Subcutaneous abdominal adipose tissue (tissue), 5 donors: Measurements from ENCODE around the gene RASIP1.
"Not testable (repeated sequence)": the region's sequence is repeated elsewhere in the genome, so short reads cannot be mapped to it uniquely, and the experiment has no call there.

Experiments
- H3K27ac ChIP-seq: one replicate; pipeline ENCODE4 v1.7.0; 2013; ENCODE audit warnings: low read depth, mild to moderate bottlenecking, inconsistent platforms, low read length, moderate library complexity
- H3K27me3 ChIP-seq, 5 donors: one replicate each; pipeline ENCODE4 v1.7.0; 2013; ENCODE audit warnings: low read length in 5 of 5, inconsistent platforms in 1 of 5; ENCODE audit not compliant: control insufficient read depth in 5 of 5, insufficient read depth in 4 of 5
- H3K36me3 ChIP-seq, 5 donors: one replicate each; pipeline ENCODE4 v1.7.0; 2013; ENCODE audit warnings: low read length in 5 of 5; ENCODE audit not compliant: control insufficient read depth in 5 of 5, insufficient read depth in 5 of 5
- H3K4me1 ChIP-seq, 5 donors: one replicate each; pipeline ENCODE4 v1.7.0; 2013; ENCODE audit warnings: low read length in 5 of 5, mild to moderate bottlenecking in 3 of 5, moderate library complexity in 1 of 5; ENCODE audit not compliant: control insufficient read depth in 5 of 5, insufficient read depth in 5 of 5
- H3K4me3 ChIP-seq, 5 donors: one replicate each; pipeline ENCODE4 v1.7.0; 2013; ENCODE audit warnings: low read length in 5 of 5, low read depth in 1 of 5
- H3K9ac ChIP-seq, 5 donors: one replicate each; pipeline ENCODE4 v1.7.0; 2013; ENCODE audit warnings: low read length in 5 of 5, mild to moderate bottlenecking in 4 of 5, moderate library complexity in 3 of 5
- H3K9me3 ChIP-seq, 5 donors: one replicate each; pipeline ENCODE4 v1.7.0; 2013; ENCODE audit warnings: low read length in 5 of 5; ENCODE audit not compliant: control insufficient read depth in 5 of 5
- donor health status: healthy.
- donor health status: healthy.
- donor health status: healthy.
- donor health status: healthy.
- donor health status: healthy.

RASIP1 gene

GRCh38 chr19:48695743-48696352, 44.6 kb downstream of the RASIP1 start, which contains the start of gene FUT2:
TSS of gene FUT2 (plus strand) at chr19:48695971. CDS start at chr19:48702957, 6,986 bp downstream.
- no peak within 1 kb of the TSS for H3K27ac ChIP-seq

GRCh38 chr19:48693629-48694028, 46.8 kb downstream of the RASIP1 start:
- H3K9ac ChIP-seq, H3K9me3 ChIP-seq, H3K4me3 ChIP-seq: not testable (repeated sequence)

More at GRCh38 chr19:48695743-48696352, 44.6 kb downstream of the RASIP1 start, which contains the start of gene FUT2:
- Histone ChIP-seq H3K4me3 (peak within 1 kb of the TSS in 3 of 5 donors; percentile 44 to 51 (median 46)), H3K9me3 (no peaks in the 10 kb centered on the region), H3K4me1 (peaks cover 0 to 14% (median 10%) of the 10 kb centered on the region in 5 donors), H3K36me3 (no peaks in the 10 kb centered on the region), H3K27me3 (peaks cover 10 to 15% (median 13%) of the 10 kb centered on the region in 5 donors), H3K9ac (peak within 1 kb of the TSS in 1 of 5 donors; percentile 51)

GRCh38 chr19:48689449-48689848, 51.0 kb downstream of the RASIP1 start:
- Histone ChIP-seq H3K9ac (no peak overlapping the region), H3K4me1 (no peaks in the 10 kb centered on the region), H3K36me3 (no peaks in the 10 kb centered on the region), H3K9me3 (no peaks in the 10 kb centered on the region), H3K4me3 (no peak overlapping the region), H3K27me3 (no peaks in the 10 kb centered on the region), H3K27ac (no peak overlapping the region)

More at GRCh38 chr19:48693629-48694028, 46.8 kb downstream of the RASIP1 start:
- H3K27ac ChIP-seq, H3K36me3 ChIP-seq: not testable (repeated sequence)
- Histone ChIP-seq H3K4me1 (peaks cover 0 to 14% (median 10%) of the 10 kb centered on the region in 5 donors), H3K27me3 (peaks cover 10 to 15% (median 13%) of the 10 kb centered on the region in 5 donors)

GRCh38 chr19:48687776-48688175, 52.6 kb downstream of the RASIP1 start:
- no peaks in the 10 kb centered on the region for H3K27me3 ChIP-seq
- H3K9ac ChIP-seq: no peak overlapping the region
- no peaks in the 10 kb centered on the region for H3K36me3 ChIP-seq
- no peaks in the 10 kb centered on the region for H3K9me3 ChIP-seq
- no peak overlapping the region for H3K4me3 ChIP-seq
- H3K27ac ChIP-seq: no peak overlapping the region
- peaks cover 0 to 4% (median 0%) of the 10 kb centered on the region in 5 donors for H3K4me1 ChIP-seq

GRCh38 chr19:48686637-48687036, 53.8 kb downstream of the RASIP1 start:
- not testable (repeated sequence) for H3K27me3 ChIP-seq, H3K9me3 ChIP-seq, H3K4me3 ChIP-seq

GRCh38 chr19:48686088-48686487, 54.3 kb downstream of the RASIP1 start:
- Histone ChIP-seq H3K9ac (no peak overlapping the region), H3K27ac (no peak overlapping the region), H3K4me3 (no peak overlapping the region), H3K27me3 (no peaks in the 10 kb centered on the region), H3K4me1 (peaks cover 0 to 4% (median 0%) of the 10 kb centered on the region in 5 donors), H3K9me3 (no peaks in the 10 kb centered on the region), H3K36me3 (no peaks in the 10 kb centered on the region)

More at GRCh38 chr19:48686637-48687036, 53.8 kb downstream of the RASIP1 start:
- H3K36me3 ChIP-seq, H3K9ac ChIP-seq, H3K27ac ChIP-seq, H3K4me1 ChIP-seq: not testable (repeated sequence)

GRCh38 chr19:48685583-48685982, 54.8 kb downstream of the RASIP1 start:
- H3K27me3 ChIP-seq: no peaks in the 10 kb centered on the region
- no peak overlapping the region for H3K27ac ChIP-seq
- H3K9me3 ChIP-seq: no peaks in the 10 kb centered on the region
- peak overlapping the region in 1 of 5 donors; percentile 19 for H3K9ac ChIP-seq
- no peak overlapping the region for H3K4me3 ChIP-seq
- peaks cover 0 to 4% (median 0%) of the 10 kb centered on the region in 5 donors for H3K4me1 ChIP-seq
- no peaks in the 10 kb centered on the region for H3K36me3 ChIP-seq

GRCh38 chr19:48683349-48683748, 57.1 kb downstream of the RASIP1 start:
- Histone ChIP-seq H3K27ac (no peak overlapping the region), H3K9ac (no peak overlapping the region), H3K9me3 (no peaks in the 10 kb centered on the region)

GRCh38 chr19:48681127-48681470, 59.3 kb downstream of the RASIP1 start:
- H3K4me1 ChIP-seq: peaks cover 0 to 4% (median 0%) of the 10 kb centered on the region in 5 donors
- no peak overlapping the region for H3K9ac ChIP-seq
- no peak overlapping the region for H3K27ac ChIP-seq
- no peaks in the 10 kb centered on the region for H3K27me3 ChIP-seq
- no peaks in the 10 kb centered on the region for H3K36me3 ChIP-seq
- no peak overlapping the region for H3K4me3 ChIP-seq
- no peaks in the 10 kb centered on the region for H3K9me3 ChIP-seq

More at GRCh38 chr19:48683349-48683748, 57.1 kb downstream of the RASIP1 start:
- peak overlapping the region; percentile 8 to 53 (median 37) for H3K4me3 ChIP-seq
- H3K4me1 ChIP-seq: peaks cover 0 to 4% (median 0%) of the 10 kb centered on the region in 5 donors
- no peaks in the 10 kb centered on the region for H3K36me3 ChIP-seq
- H3K27me3 ChIP-seq: no peaks in the 10 kb centered on the region

- Histone ChIP-seq H3K36me3 (no peaks in the 10 kb centered on the region), H3K9me3 (no peaks in the 10 kb centered on the region), H3K4me3 (no peak overlapping the region), H3K9ac (no peak overlapping the region), H3K4me1 (peaks cover 0 to 7% (median under 1%) of the 10 kb centered on the region in 5 donors), H3K27ac (no peak overlapping the region), H3K27me3 (no peaks in the 10 kb centered on the region)
Measured at GRCh38 chr19:48680436-48681126, 59.8 kb downstream of the RASIP1 start.
